Measurements from ENCODE around the gene GAL3ST3.

- TF ChIP-seq GATA2 (IDR thresholded peaks at IDR 0.05; ENCODE audit: low read depth, low read length) (no peak), GATA3 (IDR thresholded peaks at IDR 0.05; ENCODE audit: low read depth, low read length) (no peak)
Observed at GRCh38 chr11:66051766-66052663, 3.1 kb upstream of the GAL3ST3 start, which contains the start of gene SF3B2.
